Endothelial cell of umbilical vein (primary cell): ENCODE results near the gene TEX28. TPM values are rescaled to one million over a fixed set of nuclear protein-coding genes. Genes with fewer than 3 reads are reported as not detected.

Source experiments
- BruUV-seq: library from RNA; stranded (reverse); fragments of 400-500 nt; replicated peaks from 2 replicates; lab custom pipeline; 2021; lab: Mats Ljungman, UMichigan
- CTCF ChIA-PET: fragments of 300-600, 350-600 bp; sonication (Branson Sonifier 250); formaldehyde crosslinking; loops from one replicate; lab custom pipeline; 2021; ENCODE audit warnings: antibody characterized with exemption, inconsistent platforms; lab: Charles Lee
- POLR2A ChIA-PET: fragments of 300-600, 350-600 bp; sonication (Branson Sonifier 250); formaldehyde crosslinking; loops from one replicate; lab custom pipeline; 2021; ENCODE audit warnings: antibody characterized with exemption, inconsistent platforms; lab: Charles Lee
- DNase-seq: peaks from one replicate; pipeline ENCODE4 v3.0.0-alpha.2; 2011; ENCODE audit warnings: low read depth, low spot score
- FAIRE-seq: peaks from 2 replicates; lab custom pipeline; 2011; peaks lifted over from hg19 to GRCh38; lab: Jason Lieb, UNC
- H2AFZ ChIP-seq: 2 replicates; pipeline ENCODE4 v1.6.0; 2012; ENCODE audit warnings: low read depth, low read length, control low read depth, inconsistent platforms
- H3K27ac ChIP-seq: 2 replicates; pipeline ENCODE4 v1.5.1; 2011; ENCODE audit warnings: low read depth, mild to moderate bottlenecking, control low read depth, low read length, moderate library complexity; ENCODE audit not compliant: insufficient read depth
- H3K27me3 ChIP-seq, 2 experiments: 2 replicates each; pipeline versions ENCODE4 v1.6.0 to v1.6.1; 2011; ENCODE audit warnings: low read length in 2 of 2, mixed read lengths in 1 of 2; ENCODE audit not compliant: control insufficient read depth in 2 of 2, insufficient read depth in 2 of 2
- H3K36me3 ChIP-seq, 2 experiments: 2 replicates in 1 of 2; 3 replicates in 1 of 2; pipeline ENCODE4 v1.5.1; 2011; ENCODE audit warnings: low read length in 2 of 2, mild to moderate bottlenecking in 1 of 2, moderate library complexity in 1 of 2; ENCODE audit not compliant: control insufficient read depth in 2 of 2, insufficient read depth in 2 of 2; ENCODE audit errors: extremely low read depth in 1 of 2
- H3K4me1 ChIP-seq: 3 replicates; pipeline ENCODE4 v1.5.1; 2011; ENCODE audit warnings: mild to moderate bottlenecking, low read length; ENCODE audit not compliant: control insufficient read depth, insufficient read depth; ENCODE audit errors: extremely low read depth
- H3K4me2 ChIP-seq: 2 replicates; pipeline ENCODE4 v1.6.1; 2011; ENCODE audit warnings: low read length, control low read depth, mixed read lengths; ENCODE audit not compliant: insufficient read depth
- H3K4me3 ChIP-seq, 3 experiments: fragments of 200-600 bp in 1 of 3; sonication (generic), shearing (Covaris generic) in 1 of 3; replicated peaks in 1 of 3; 2 replicates each; pipeline ENCODE4 v1.5.1; 2011 to 2016; ENCODE audit warnings: control low read depth in 3 of 3, low read length in 3 of 3, mild to moderate bottlenecking in 2 of 3, inconsistent platforms in 1 of 3, low read depth in 1 of 3, moderate library complexity in 1 of 3; ENCODE audit not compliant: insufficient read depth in 1 of 3
- H3K79me2 ChIP-seq: 2 replicates; pipeline ENCODE4 v1.6.0; 2012; ENCODE audit warnings: low read length, inconsistent platforms; ENCODE audit not compliant: control insufficient read depth, insufficient read depth
- H3K9ac ChIP-seq: replicated peaks from 2 replicates; pipeline ENCODE3; 2011; ENCODE audit warnings: low read length, control low read depth; ENCODE audit not compliant: insufficient read depth; ENCODE audit errors: extremely low read depth
- H3K9me1 ChIP-seq: replicated peaks from 3 replicates; pipeline ENCODE4 v1.6.0; 2011; ENCODE audit warnings: mild to moderate bottlenecking, low read length; ENCODE audit not compliant: control insufficient read depth, insufficient read depth; ENCODE audit errors: extremely low read depth
- H3K9me3 ChIP-seq: replicated peaks from 2 replicates; pipeline ENCODE4 v1.5.1; 2012; ENCODE audit warnings: low read length, inconsistent platforms; ENCODE audit not compliant: control insufficient read depth, insufficient read depth
- H4K20me1 ChIP-seq: replicated peaks from 2 replicates; pipeline ENCODE3; 2011; ENCODE audit warnings: mild to moderate bottlenecking, low read length; ENCODE audit not compliant: control insufficient read depth, insufficient read depth; ENCODE audit errors: extremely low read depth
- EZH2 ChIP-seq: IDR thresholded peaks from 2 replicates; pipeline ENCODE4 v1.6.1; 2012; ENCODE audit warnings: borderline replicate concordance, low read depth, mild to moderate bottlenecking, moderate library complexity, low read length, inconsistent platforms; ENCODE audit not compliant: severe bottlenecking
- FOS ChIP-seq: IDR thresholded peaks from 2 replicates; pipeline ENCODE4 v1.6.1; 2011; ENCODE audit warnings: mild to moderate bottlenecking, low read length, moderate library complexity, borderline replicate concordance; ENCODE audit not compliant: insufficient read depth
- GATA2 ChIP-seq: IDR thresholded peaks from 2 replicates; pipeline ENCODE4 v1.7.0; 2011; ENCODE audit warnings: low read depth, mild to moderate bottlenecking, moderate library complexity, mixed read lengths, low read length; ENCODE audit not compliant: insufficient read length, insufficient read depth
- JUN ChIP-seq: IDR thresholded peaks from 2 replicates; pipeline ENCODE4 v1.6.1; 2011; ENCODE audit warnings: borderline replicate concordance, low read depth; ENCODE audit not compliant: insufficient read length, insufficient read depth
- MYC ChIP-seq: IDR thresholded peaks from one replicate; pipeline ENCODE4 v1.6.1; 2011; ENCODE audit warnings: mild to moderate bottlenecking, low read depth, low read length
- POLR2A ChIP-seq: IDR thresholded peaks from 2 replicates; pipeline ENCODE4 v1.6.1; 2012; ENCODE audit warnings: low read depth, mild to moderate bottlenecking, control low read depth, low read length
- POLR2AphosphoS5 ChIP-seq: IDR thresholded peaks from 2 replicates; pipeline ENCODE4 v1.6.1; 2012; ENCODE audit warnings: low read depth, mild to moderate bottlenecking, control low read depth, low read length, moderate library complexity; ENCODE audit not compliant: insufficient read depth
- dilution Hi-C: fragments of 300-500 bp; cut with MboI; formaldehyde crosslinking; loops from one replicate; pipeline ENCODE4 v1.15.0; 2019; ENCODE audit warnings: low sequenced_read_pairs; ENCODE audit not compliant: extremely low pct_ligation_motif_present
- intact Hi-C: fragments of 100-400 bp; cut with micrococcal nuclease; formaldehyde crosslinking; loops from one replicate; pipeline ENCODE4 v1.10.0; 2022
- polyA plus RNA-seq, 4 experiments: library from polyadenylated mRNA; depleted of rRNA in 3 of 4; stranded (reverse) in 3 of 4; unstranded in 1 of 4; fragments of >200 nt; gene quantifications; 2 replicates each; pipeline versions ENCODE4 v1.2.1 to v1.2.3, GENCODE V29; 2011 to 2012; ENCODE audit warnings: missing spikeins in 1 of 4
- total RNA-seq: library from RNA; stranded (reverse); gene quantifications from 2 replicates; pipeline ENCODE4 v1.2.3, GENCODE V29; 2021
- TF ChIP-seq, protein P1 (sequence below), 2 donors: IDR thresholded peaks; 1 replicate in 1 of 2; 2 replicates in 1 of 2; pipeline ENCODE4 v1.5.1; 2011; ENCODE audit warnings: low read length in 2 of 2, mild to moderate bottlenecking in 2 of 2, moderate library complexity in 2 of 2, control low read depth in 1 of 2, inconsistent platforms in 1 of 2, low read depth in 1 of 2; ENCODE audit not compliant: insufficient read depth in 1 of 2; ENCODE audit errors: extremely low read depth in 1 of 2
- TF ChIP-seq, protein P2 (sequence below): IDR thresholded peaks from 2 replicates; pipeline ENCODE4 v1.6.1; 2011; ENCODE audit not compliant: insufficient read depth, insufficient read length

TEX28 gene
- total and polyA plus RNA-seq, 2 donors (not counting 3 experiments of a cell fraction or from before 2014, with no cell fraction given) = not detected

GRCh38 chrX:154312116-154312515 is 17.2 kb upstream of the TEX28 start:
- no peak overlapping the region for H2AFZ ChIP-seq
- intact Hi-C loops = no loop called here
- no peaks in the 10 kb centered on the region for H3K36me3 ChIP-seq
- no peak overlapping the region for H3K9ac ChIP-seq
- H3K9me1 ChIP-seq = no peaks in the 10 kb centered on the region
- no peak overlapping the region for H3K4me2 ChIP-seq
- no peak overlapping the region for H3K4me3 ChIP-seq
- FAIRE-seq (no peak), DNase-seq (no peak)
- no peaks in the 10 kb centered on the region for H3K9me3 ChIP-seq
- BruUV-seq = no TSS peak
- no peaks in the 10 kb centered on the region for H3K79me2 ChIP-seq
- H3K27me3 ChIP-seq = no peaks in the 10 kb centered on the region
- ChIA-PET POLR2A (no interaction called here), CTCF (no interaction called here)
- H3K4me1 ChIP-seq = no peaks in the 10 kb centered on the region
- TF ChIP-seq, protein P1, sequence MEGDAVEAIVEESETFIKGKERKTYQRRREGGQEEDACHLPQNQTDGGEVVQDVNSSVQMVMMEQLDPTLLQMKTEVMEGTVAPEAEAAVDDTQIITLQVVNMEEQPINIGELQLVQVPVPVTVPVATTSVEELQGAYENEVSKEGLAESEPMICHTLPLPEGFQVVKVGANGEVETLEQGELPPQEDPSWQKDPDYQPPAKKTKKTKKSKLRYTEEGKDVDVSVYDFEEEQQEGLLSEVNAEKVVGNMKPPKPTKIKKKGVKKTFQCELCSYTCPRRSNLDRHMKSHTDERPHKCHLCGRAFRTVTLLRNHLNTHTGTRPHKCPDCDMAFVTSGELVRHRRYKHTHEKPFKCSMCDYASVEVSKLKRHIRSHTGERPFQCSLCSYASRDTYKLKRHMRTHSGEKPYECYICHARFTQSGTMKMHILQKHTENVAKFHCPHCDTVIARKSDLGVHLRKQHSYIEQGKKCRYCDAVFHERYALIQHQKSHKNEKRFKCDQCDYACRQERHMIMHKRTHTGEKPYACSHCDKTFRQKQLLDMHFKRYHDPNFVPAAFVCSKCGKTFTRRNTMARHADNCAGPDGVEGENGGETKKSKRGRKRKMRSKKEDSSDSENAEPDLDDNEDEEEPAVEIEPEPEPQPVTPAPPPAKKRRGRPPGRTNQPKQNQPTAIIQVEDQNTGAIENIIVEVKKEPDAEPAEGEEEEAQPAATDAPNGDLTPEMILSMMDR (IDR thresholded peaks at IDR 0.05; ENCODE audit: extremely low read depth in 1 of 2, insufficient read depth in 1 of 2, low read depth in 1 of 2, low read length in 2 of 2) = no peak
- TF ChIP-seq GATA2 (no peak), FOS (no peak), EZH2 (no peak), MYC (no peak), JUN (no peak), POLR2A (no peak), POLR2AphosphoS5 (no peak)
- TF ChIP-seq, protein P2, sequence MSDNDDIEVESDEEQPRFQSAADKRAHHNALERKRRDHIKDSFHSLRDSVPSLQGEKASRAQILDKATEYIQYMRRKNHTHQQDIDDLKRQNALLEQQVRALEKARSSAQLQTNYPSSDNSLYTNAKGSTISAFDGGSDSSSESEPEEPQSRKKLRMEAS = no peak
- H3K27ac ChIP-seq = no peak overlapping the region
- dilution Hi-C loops = no loop called here
- H4K20me1 ChIP-seq = no peaks in the 10 kb centered on the region
